NCI-H1417 (cell line): ENCODE results near the gene IL4I1.
"Not testable (repeated sequence)": the region's sequence is repeated elsewhere in the genome, so short reads cannot be mapped to it uniquely, and the experiment has no call there.

Experiments used
- DNase-seq, 3 experiments: peaks; one replicate each; lab custom pipeline; 2025; lab: John Stamatoyannopoulos, UW

IL4I1 gene, protein sequence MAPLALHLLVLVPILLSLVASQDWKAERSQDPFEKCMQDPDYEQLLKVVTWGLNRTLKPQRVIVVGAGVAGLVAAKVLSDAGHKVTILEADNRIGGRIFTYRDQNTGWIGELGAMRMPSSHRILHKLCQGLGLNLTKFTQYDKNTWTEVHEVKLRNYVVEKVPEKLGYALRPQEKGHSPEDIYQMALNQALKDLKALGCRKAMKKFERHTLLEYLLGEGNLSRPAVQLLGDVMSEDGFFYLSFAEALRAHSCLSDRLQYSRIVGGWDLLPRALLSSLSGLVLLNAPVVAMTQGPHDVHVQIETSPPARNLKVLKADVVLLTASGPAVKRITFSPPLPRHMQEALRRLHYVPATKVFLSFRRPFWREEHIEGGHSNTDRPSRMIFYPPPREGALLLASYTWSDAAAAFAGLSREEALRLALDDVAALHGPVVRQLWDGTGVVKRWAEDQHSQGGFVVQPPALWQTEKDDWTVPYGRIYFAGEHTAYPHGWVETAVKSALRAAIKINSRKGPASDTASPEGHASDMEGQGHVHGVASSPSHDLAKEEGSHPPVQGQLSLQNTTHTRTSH

DNA sequence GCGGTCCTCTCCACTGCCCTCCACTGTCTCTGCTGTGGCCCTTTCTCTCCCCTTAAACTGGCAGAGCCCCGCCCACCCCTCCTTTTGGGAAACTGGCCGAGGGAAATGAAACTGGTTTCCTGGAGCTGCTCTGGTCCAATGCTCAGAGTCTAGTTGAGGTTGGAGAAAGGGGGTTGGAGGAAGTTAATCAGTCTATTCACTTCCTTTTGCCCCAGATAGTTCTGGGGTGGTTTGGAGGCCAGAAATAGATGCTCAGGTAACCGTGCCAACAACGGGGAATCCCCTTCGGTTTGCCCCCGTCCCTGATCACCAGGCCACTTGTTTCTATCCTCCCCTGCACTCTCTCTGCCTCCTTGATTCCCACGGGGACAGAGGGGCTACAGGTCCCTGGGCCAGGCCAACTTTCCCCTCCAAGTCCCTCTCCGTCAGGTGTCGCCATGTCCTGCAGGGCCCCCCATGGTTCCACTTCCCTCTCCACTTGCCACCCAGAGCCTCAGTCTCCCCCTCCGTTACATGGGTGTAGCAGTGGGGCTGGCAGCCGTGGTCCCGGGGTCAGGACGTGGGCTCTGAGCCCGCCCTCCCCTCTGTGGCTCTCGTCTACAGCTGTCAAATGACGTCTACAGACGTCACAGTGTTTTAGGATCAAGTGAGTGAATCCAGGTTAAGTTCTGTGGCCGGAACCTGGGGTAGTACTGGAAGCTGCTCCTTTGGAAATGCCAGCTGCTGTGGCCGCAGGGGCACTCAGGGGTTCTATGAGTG, at the start of gene IL4I1:
TSS of gene IL4I1 (minus strand) at position 25 of the 759 bp plus-strand sequence. CDS start 727 bp downstream, outside the sequence.
- DNase-seq: no peak

DNA sequence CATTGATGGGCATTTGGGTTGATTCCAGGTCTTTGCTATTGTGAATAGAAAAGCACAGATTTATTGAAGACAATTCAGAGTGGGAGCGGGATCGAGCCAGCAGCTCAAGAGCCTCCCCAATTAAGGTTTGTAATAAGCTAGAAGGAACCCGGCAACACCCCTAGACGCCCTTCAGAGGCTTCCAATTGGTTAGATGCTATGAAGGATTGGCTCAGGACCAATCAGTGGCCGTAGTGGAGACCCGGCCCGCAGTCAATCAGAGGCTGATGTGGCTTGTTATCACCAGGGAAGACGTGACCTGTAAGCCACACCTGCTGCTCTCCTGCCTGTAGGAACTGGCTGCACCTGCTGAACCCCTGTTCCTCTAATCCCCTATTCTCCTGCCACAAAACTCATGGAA, 49.7 kb upstream of the IL4I1 start:
- no peak for DNase-seq

DNA sequence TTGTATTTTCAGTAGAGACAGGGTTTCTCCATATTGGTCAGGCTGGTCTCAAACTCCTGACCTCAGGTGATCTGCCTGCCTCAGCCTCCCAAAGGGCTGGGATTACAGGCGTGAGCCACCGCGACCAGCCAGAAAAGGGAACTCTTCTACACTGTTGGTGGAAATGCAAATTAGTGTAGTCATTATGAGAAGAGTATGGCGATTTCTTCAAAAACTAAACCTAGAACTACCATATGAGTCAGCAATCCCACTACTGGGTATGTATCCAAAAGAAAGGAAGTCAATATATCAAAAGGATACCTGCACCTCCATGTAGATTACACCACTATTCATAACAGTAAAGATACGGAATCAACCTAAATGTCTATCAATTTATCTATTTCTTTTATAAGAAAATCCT, 47.9 kb upstream of the IL4I1 start:
- not testable (repeated sequence) for DNase-seq

DNA sequence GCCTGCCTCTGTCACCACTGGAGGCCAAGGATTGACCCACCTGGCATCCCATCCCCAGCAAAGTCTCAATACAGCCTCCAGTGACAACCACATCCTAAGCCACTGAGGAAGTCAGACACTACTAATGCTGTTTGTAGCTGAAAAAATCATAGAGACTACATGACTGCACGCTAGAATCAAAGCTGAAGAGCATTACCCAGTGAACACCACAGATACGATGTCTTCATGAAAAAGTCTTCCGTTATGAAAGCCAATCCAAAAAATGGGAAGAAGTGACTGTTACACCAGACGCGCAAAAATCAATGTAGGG, 43.8 kb upstream of the IL4I1 start:
- DNase-seq: no peak

DNA sequence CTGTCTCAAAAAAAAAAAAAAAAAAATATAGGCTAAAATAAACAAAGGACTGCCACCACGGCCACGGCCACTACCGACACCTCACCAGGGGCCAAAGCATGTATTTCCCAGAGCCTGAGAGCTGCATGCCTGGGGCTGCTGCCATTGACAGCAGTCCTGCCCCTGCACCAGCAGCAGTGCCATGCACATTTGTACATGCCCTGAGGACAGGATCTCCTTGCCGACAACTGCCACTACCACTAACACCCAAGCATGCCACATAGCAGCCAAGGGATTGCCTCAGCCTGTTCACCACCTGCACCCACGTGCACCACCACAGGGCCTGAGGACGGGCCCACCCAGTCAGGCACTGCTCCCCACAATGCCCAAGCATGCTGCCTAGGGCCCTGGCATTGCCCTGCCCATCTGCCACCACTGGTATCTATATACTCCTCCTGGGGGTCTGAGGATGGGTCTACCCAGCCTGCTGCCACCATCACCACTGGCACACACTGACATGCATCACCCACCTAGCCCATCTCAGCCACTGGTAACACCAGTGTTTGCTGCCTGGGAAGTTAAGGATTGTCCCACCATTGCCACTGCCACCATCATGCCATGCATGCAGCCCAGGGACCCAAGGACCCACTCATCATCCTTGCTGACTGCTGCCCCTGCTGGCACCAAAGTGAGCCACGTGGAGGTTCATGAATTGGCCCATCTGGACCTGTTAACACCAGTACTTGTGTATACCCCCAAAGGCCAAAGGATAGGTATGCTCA, 43.2 kb upstream of the IL4I1 start:
- DNase-seq: no peak

DNA sequence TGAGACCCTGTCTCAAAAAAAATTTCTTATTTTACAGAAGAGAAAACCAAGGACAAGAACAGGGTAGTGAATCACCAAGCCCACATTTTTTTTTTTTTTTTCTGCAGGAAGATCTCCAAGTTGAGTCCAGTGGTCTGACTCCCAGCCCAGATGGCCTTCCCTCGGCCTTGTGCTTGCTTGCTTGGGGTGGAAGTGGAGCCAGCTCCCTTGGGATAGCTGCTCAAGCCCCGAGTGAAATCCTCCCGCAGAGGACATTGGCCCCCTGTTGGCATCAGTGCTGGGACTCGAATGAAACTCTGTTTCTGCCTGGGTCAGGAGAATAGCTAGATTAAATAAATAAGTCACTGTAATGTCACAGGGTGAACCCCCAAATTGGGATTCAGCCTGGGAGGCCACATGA, 42.0 kb upstream of the IL4I1 start:
- DNase-seq: no peak

DNA sequence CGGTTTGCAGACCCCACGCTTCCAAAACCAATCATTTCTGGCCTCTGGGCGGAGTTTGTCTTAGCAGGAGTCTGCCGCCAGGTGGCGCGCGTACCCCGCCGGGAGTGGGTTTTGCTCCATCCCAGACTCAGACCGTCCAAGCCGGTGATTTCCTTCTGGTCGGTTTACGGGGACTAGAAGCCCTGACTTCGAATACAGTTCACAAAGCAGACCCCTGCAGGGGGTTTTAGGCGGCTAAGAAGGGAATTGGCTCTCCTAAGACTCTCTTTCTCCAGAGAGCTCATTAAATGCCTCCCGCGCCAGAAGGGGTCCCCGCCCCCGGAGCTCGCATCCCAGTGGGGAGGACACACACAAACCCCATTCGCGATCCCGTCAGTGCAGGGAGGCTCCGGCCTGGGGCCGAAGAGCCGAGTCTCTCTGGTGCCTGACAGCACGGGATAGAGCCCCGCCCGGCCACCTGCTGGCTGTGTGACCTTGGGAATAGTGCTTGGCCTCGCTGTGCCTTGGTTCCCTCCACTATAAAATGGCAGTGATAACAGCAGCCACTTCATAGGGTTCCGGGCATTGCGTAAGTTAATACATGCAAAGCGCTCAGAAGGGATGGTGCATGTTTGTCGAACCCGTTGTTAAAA, 41.2 kb upstream of the IL4I1 start:
- peak; percentile 60 to 80 (median 78) for DNase-seq

DNA sequence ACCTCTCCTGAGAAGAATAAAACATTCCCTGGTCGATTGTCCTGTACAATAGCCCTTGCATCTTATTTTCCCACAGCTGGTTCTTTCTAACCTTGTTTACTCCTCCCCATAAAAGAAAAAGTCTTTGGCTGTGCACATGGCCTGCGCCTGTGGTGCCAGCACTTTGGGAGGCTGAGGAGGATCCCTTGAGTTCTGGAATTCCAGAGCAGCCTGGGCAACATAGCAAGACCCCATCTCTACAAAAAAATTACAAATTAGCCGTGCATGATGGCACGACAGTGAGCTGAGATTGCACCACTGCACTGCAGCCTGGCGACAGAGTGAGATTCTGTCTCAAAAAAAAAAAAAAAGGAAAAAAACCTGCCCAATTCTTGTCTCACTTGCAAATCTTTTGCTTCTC, 39.9 kb upstream of the IL4I1 start:
- no peak for DNase-seq

DNA sequence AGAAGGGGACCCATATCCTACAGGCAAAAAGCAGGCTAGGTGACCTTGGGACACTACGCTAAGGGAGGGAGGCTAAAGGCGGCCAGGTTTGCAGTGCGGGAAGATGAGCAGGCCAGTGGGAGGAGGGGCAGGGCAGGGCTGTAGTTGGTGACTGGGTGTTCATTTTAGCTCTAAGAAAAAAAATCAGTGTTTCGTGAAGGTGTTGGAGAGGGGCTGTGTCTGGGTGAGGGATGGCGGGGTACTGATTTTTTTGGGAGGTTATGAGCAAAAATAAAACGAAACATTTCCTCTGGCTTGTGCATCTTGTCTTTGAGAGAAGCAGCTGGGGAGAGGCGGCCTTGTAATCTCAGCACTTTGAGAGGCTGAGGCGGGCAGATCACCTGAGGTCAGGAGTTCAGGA, 37.0 kb upstream of the IL4I1 start:
- DNase-seq: no peak

DNA sequence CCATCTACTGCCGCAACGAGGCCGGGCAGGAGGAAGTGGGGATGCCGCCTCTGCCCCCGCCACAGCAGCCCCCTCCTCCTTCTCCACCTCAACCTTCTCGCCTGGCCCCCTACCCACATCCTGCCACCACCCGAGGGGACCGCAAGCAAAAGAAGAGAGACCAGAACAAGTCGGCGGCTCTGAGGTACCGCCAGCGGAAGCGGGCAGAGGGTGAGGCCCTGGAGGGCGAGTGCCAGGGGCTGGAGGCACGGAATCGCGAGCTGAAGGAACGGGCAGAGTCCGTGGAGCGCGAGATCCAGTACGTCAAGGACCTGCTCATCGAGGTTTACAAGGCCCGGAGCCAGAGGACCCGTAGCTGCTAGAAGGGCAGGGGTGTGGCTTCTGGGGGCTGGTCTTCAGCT, 36.0 kb upstream of the IL4I1 start:
- no peak for DNase-seq

DNA sequence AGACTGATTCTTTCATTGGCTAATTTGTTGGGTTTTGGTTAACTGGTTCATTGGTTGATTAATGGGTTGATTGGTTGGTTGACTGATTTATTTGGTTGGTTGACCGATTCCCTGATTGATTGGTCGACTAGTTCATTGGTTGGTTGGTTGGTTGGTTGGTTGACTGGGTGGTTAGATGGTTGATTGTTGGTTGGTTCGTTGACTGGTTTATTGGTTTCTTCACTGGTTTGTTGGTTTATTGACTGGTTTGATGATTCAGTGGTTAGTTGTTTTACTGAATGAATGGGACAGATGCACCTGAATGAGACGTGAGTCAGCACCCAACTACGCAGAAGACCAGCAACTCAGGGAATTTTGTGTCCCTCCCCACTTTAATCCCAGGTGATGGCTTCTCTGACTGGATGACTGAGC, 35.4 kb upstream of the IL4I1 start:
- no peak for DNase-seq

DNA sequence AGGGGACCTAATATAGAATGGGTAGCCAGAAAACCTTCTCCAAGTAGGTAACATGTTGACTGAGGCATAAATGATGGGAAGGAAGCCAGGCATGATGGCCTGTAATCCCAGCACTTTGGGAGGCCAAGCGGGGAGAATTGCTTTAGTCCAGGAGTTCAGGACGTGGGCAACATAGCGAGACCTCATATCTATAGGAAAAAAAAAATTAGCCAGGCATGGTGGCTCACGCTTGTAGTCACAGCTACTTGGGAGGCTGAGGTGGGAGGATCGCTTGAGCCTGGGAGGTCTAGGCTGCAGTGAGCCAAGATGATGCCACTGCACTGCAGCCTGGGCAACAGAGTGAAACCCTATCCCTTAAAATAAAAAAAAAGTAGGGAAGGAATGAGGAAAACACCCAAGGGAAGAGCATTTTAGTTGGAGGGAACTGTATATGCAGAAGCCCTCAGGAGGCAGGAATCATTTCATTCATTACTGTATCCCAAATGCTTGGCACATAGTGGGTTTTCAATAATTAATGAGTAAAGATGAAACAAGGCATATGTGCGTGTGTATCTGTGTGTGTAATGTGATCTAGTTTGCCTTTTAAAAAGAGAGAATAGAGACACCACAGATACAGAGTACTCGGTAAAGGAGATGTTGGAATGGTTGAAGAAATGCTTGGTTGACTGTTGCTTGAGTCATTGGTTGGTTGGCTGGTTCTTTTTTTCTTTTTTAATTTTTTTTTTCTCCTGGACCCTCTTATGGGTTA, 34.8 kb upstream of the IL4I1 start:
- DNase-seq: no peak

DNA sequence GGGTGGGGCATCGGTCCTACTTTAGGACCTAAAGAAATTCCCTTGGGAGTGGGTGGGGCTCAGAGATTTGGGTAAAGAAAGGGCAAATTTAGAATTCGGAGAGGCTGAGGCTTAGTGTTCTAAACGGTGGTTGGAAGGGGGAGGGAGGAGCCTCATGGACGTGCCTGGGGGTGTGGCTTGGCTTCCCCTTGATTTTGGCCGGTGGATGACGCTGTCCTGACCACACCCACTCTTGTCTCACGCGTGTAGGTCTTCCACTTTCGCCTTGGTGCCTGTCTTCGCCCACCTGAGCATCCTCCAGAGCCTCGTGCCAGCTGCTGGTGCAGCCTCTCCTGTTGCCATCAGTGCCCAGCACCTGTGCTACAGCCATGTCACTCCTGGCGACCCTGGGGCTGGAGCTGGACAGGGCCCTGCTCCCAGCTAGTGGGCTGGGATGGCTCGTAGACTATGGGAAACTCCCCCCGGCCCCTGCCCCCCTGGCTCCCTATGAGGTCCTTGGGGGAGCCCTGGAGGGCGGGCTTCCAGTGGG, 33.9 kb upstream of the IL4I1 start:
- peak in 2 of 3 experiments; percentile 70 to 89 for DNase-seq

DNA sequence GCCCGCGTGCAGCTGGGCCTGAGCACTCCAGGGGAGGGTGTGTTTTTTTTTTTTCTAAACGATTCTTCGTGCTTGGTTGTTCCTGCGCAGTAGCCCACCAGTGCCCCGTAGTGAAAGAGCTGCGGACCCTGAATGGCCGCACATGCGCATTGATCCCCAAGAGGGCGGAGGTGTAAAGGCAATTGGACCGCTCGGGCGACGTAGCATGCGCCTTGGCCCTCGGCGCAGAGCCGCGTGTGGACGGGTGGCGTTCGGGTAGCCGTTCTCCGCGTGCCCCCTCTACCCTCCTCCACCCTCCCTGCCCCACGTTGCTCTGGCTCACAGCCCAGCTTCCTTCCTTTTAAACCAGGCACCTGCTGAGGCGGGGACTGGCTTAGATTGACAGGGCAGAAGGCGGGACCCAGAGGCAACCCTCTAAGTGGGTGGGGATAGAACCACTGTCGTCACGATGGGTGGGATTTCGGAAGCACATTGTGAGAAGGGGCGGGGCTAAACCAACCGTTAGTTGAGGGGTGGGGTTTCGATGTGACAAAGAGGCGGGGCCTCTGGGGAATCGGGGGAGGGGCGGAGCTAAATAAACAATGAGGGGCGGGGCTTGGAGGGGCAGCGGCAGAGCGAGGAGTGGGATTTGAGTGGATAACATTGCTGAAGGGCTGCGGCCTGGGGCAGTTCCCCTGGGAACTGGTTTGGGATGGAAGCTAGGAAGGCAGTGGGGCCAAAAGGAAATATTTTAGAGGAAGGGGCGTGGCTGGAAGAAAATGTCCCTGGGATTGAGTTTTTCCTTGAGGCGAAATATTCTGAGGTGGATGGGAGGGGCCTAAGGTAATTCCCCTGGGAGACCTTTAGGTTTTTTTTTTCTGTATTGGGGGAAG, 33.2 kb upstream of the IL4I1 start:
- DNase-seq: peak; percentile 92 to 99 (median 99)

DNA sequence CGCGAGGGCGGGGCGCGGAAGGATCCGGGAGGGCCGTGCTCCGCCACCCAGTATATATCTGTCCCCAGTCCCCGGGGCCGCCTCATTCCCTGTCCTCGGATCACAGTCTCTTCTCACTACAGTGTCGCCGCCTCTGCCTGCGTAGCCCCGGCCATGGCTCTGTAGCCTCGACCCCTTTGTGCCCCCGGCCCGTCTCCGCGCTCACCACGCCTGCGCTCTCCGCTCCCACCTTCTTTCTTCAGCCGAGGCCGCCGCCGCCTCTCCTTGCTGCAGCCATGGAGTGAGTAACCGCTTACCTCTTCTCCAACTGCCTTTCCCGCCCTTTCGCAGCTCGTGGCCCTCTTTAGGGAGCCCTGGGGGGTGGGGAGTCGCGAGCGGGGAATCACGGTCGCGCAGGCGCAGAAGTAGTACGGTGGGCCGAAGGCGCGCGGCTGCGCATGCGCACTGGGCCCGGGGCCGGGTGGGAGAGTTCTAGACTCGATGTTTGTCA, 32.5 kb upstream of the IL4I1 start, which contains the start of the genes ATF5 and NUP62:
TSS of gene ATF5 (plus strand) at position 85 of the 490 bp plus-strand sequence. CDS start 1,646 bp downstream, outside the sequence.
TSS of gene NUP62 (minus strand) at position 384 of the 490 bp plus-strand sequence. CDS start 19,697 bp downstream, outside the sequence.
- DNase-seq: peak; percentile 92 to 98 (median 98)

DNA sequence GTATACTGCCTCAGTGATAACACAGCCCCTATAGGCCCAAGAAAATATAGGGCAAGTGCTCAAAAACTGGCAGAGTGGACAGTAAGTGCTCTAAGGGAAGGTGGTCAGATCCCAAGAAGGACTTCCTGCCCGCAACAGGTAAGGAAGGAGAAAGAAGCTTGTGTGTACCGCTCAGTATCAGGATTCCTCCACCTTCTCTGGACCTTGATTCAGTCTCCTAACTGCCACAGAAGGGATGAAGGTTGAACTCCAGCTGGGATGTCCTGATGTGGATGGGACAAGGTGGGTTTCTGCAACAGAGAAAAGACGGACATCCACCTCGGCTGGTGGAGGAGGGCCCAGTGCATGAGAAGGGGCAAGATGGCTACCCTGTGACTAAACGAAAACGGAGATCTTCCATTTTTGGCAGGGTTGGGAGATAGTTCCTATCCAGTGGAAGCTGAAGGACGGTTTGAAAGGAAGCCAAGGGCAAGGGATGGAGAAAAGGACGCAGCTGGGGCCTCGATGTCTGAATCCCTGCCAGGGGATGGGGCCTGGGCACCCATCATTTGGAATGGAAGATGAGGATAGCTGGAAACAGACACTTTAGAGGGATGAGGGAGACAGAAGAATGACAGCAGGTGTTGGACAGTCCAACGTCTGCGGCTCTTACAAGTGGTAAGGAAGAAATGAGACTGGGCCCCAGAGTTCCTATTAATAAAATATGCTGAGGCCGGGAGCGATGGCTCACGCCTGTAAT, 31.0 kb upstream of the IL4I1 start:
- no peak for DNase-seq

DNA sequence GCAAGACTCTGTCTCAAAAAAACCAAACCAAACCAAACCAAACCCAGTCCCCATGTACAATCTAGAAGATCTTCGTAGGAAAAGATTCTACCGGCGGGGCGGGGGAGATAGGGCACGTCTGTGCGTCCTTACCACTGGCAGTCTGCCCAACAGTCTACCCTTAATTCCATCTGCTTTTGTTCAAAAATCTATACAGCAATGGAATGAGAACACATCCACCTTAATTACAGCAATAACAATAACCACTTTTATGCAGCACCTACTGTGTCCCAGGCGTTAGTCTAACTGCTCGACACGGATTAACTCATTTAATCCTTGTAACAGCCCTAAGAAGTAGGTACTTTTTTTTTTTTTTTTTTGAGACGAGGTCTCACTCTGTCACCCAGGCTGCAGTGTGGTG, 29.8 kb upstream of the IL4I1 start:
- DNase-seq: no peak

DNA sequence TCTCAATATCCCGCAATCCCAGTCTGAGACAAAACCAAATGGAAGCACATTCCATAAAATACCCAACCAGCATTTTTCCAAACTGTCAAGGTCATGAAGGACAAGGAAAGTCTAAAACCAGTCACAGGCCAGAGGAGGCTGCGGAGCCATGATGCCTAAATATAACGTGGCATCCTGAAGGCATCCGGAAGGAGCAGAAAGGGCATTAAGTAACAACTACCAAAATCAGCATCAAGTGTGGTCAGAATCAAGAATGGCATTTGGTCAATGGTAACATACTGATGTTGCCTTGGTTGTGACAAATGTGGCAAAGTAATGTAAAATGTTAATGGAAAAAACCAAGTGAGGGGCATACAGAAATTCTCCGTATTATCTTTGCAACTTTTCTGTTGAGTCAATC, 28.8 kb upstream of the IL4I1 start:
- no peak for DNase-seq

DNA sequence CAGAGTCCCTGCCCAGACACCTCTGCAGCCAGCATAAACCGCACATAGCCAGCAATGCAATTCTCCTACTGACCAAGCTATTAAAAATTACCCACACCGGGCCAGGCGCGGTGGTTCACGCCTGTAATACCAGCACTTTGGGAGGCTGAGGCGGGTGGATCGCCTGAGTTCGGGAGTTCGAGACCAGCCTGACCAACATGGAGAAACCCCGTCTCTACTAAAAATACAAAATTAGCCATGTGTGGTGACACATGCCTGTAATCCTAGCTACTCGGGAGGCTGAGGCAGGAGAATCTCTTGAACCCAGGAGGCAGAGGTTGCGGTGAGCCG, 28.2 kb upstream of the IL4I1 start:
- DNase-seq: not testable (repeated sequence)
